Astrocyte of the spinal cord (primary cell): ENCODE measurements around the gene TMEM18.

Experiments used
- DNase-seq: peaks from one replicate; pipeline ENCODE4 v3.0.0; 2011; ENCODE audit warnings: low read depth, low spot score
- H3K4me3 ChIP-seq: 2 replicates; pipeline ENCODE4 v1.5.1; 2011; ENCODE audit warnings: low read depth, mild to moderate bottlenecking, low read length, moderate library complexity
- in situ Hi-C: cut with HindIII; loops from 2 replicates; pipeline ENCODE4 v1.10.0; 2017; ENCODE audit warnings: low sequenced_read_pairs
- TF ChIP-seq, protein P1 (sequence below): IDR thresholded peaks from 2 replicates; pipeline ENCODE4 v1.5.1; 2012; ENCODE audit warnings: low read depth, mild to moderate bottlenecking, low read length, inconsistent platforms

The TMEM18 gene

DNA sequence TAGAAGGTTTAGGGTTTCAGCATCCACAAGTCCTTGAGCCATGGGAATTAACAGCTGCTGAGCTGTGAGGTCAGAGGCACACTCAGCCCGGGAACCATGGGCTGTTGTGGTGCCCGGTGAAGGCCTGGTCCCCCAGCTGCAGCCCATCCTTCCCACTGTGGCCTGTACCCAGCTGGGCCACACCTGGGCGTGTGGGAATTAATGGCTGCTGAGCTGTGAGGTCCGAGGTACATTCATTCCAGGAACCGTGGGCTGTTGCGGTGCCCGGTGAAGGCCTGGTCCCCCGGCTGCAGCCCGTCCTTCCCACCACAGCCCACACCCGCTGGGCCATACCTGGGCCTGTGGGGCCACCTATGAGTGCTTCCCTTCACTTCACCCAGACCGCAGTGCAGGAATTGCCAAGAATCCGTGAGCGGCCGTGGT lies 25.2 kb downstream of the TMEM18 start:
- in situ Hi-C loops: no loop called here
- TF ChIP-seq, protein P1, sequence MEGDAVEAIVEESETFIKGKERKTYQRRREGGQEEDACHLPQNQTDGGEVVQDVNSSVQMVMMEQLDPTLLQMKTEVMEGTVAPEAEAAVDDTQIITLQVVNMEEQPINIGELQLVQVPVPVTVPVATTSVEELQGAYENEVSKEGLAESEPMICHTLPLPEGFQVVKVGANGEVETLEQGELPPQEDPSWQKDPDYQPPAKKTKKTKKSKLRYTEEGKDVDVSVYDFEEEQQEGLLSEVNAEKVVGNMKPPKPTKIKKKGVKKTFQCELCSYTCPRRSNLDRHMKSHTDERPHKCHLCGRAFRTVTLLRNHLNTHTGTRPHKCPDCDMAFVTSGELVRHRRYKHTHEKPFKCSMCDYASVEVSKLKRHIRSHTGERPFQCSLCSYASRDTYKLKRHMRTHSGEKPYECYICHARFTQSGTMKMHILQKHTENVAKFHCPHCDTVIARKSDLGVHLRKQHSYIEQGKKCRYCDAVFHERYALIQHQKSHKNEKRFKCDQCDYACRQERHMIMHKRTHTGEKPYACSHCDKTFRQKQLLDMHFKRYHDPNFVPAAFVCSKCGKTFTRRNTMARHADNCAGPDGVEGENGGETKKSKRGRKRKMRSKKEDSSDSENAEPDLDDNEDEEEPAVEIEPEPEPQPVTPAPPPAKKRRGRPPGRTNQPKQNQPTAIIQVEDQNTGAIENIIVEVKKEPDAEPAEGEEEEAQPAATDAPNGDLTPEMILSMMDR: no peak

DNA sequence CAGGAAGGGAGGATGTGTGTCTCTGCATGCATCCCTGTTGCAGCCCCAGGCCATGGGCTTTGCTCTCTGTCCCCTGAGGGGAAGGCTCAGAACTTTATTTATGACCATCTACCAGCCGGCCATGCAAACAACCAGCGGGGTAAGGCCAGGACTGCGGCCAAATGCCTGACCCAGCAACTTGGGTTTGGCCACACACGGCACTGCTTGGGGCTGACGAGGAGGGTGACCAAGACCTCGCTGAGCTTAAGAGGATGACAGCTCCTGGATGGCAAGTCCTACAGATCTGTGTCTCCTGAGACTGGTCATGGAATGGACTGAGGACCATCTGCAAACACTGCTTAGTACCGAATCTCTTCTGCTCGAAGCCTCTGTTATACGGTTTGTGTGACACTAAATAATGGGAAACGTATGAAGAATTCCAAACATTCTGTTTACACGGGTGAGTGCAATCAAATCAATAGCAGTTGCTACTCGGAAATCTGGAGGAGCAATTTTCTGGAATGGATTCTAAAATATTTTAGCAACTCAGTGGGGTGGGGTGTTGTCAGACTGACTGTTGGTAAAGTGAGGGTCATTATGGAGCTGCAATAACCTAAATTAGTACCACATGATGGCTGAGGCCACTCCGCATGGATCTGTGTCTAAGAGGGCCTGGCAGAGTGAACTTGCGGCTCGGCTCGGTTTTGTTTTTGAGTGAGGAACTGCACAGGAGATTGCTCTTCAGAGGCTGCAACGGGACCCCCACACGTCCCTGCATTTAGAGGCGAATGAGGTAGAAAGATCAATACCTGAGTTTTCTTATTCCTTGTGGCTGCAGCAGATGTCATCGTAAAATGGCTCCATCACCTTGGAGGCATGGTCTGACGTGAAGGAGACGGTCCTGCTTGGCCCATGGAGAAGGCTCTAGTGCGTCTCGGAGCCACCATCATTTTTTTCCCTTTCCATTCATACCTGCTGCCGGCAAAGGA lies 26.6 kb downstream of the TMEM18 start:
- TF ChIP-seq, protein P1: no peak
- no peak for DNase-seq
- in situ Hi-C loops: no loop called here
- H3K4me3 ChIP-seq: no peak overlapping the region

More for the DNA sequence above, 25.2 kb downstream of the TMEM18 start:
- H3K4me3 ChIP-seq: no peak overlapping the region
- no peak for DNase-seq

DNA sequence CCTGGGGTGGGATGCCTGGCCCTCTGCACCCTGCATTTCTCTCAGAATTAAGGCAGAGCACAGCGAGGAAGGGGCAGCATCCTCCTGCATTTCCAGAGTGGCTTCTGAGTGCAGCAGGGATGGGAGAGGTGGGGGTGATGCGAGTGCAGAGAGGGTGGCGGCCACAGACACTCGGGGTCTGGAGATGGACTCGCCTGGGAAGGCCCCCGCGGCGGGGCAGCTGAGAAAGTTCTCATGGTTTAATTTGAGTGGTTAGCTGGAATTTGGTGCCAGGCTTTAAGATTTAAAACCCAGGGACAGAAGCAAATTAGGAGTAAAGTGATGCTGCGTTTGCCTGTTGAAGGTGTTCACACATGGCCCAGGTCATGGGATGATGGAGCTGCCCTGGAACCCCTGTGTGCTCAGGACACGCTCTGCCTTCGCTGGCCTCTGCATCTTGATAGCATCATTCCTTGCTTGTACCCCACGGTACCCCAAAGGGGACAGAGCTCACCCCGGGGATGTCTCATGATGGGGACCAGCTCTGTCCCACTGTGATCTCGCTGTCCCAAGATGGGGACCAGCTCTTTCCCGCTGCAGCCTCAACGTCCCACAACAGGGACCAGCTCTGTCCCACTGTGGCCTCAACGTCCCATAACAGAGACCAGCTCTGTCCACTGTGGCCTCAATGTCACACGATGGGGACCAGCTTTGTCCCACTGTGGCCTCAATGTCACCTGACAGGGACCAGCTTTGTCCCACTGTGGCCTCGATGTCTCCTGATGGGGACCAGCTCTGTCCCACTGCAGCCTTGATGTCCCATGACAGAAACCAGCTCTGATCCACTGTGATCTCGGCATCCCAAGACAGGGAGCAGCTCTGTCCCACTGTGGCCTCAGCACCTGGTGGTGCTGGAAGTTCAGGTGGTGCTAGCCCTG lies 27.5 kb downstream of the TMEM18 start:
- TF ChIP-seq, protein P1: no peak
- DNase-seq: no peak
- no peak overlapping the region for H3K4me3 ChIP-seq
- in situ Hi-C loops: no loop called here

DNA sequence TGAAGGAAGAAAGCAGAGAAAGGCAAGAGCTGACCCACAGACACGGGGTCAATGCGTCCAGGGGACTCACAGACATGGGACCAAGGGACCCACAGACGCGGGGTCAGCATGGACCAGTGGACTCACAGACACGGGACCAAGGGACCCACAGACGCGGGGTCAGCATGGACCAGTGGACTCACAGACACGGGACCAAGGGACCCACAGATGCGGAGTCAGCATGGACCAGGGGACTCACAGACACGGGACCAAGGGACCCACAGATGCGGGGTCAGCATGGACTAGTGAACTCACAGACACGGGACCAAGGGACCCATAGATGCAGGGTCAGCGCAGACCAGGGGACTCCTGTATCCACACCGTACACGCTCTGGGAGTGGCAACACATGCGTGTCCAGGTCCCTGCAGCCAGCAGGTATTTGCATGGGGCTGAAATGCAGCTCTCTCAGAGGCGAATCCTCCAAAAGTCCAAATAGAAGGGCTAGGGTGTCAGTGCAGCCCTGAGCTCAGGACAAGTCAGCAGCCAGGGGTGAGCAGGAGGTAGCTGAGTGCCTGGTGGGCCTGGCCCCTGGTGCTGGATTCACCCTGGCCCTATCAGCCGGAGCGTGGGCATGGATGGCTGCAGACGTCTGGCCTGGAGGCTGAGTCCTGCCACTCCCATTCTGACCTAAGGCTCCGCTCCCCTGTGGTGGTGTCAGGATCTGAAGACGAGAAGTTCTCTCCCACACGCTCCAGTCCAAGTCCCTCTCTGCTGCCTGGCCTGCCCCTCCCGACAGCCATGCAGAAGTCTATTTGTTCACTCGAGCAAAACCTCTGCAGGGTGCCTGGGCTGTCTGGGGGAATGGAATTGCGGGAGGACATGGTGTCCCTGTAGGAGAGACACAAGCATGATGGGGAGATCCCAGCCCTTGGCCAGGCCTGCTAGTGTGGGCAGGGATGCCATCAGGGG lies 28.5 kb downstream of the TMEM18 start:
- in situ Hi-C loops: no loop called here
- H3K4me3 ChIP-seq: no peak overlapping the region
- no peak for DNase-seq
- TF ChIP-seq, protein P1: no peak

DNA sequence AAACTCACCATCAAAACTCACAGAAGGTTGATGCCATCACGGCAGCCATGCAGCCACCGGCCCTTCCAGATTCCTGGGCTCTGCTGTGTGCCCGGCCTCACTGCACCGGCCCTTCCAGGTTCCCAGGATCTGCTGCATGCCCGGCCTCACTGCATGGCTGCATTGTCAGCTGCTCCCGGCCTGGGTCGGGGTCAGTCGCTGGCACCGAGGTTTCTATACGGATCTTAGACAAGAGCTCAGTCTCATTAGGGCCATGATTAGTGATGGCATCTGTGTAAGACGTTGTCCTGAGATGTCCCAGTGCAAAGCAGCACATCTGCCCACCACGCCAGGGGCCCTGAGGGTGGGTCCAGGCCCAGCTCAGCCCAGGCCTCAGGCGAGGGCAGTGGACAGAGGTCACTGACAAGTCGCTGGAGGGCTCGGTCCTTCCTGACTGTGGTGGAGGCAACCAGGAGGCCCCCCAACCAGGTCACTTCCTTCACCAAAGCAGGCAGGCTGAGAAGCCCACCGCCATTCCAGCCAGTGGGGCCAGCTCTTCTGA lies 29.4 kb downstream of the TMEM18 start:
- TF ChIP-seq, protein P1: no peak
- no peak for DNase-seq
- in situ Hi-C loops: no loop called here
- no peak overlapping the region for H3K4me3 ChIP-seq
